ENCODE results near the gene VSIG8.

Gene VSIG8

GRCh38 chr1:159848326-159848725 is 14.1 kb downstream of the VSIG8 start:
- H3K27ac ChIP-seq (ENCODE audit: low read length), result no peak overlapping the region
- no peaks in the 10 kb centered on the region for H3K79me2 ChIP-seq (ENCODE audit: low read length)

GRCh38 chr1:159847231-159847630 is 15.2 kb downstream of the VSIG8 start:
- DNase-seq, result no peak
- no peak overlapping the region for H3K27ac ChIP-seq (ENCODE audit: low read length)
- H3K4me1 ChIP-seq (ENCODE audit: low read length), result peaks cover under 1% of the 10 kb centered on the region; the same call in 1 of the 2 replicates
- H3K4me3 ChIP-seq (ENCODE audit: low read length), result no peak overlapping the region
- H3F3A ChIP-seq (ENCODE audit: insufficient read depth, low read length), result no peaks in the 10 kb centered on the region
- H3K9ac ChIP-seq (ENCODE audit: low read length), result no peak overlapping the region
- H3K36me3 ChIP-seq (replicated peaks; ENCODE audit: insufficient read depth, low read length), result no peaks in the 10 kb centered on the region
- H4K20me1 ChIP-seq (ENCODE audit: insufficient read depth, low read length), result no peaks in the 10 kb centered on the region
- H3K9me2 ChIP-seq (replicated peaks; ENCODE audit: insufficient read depth, low read length), result no peaks in the 10 kb centered on the region
- no peaks in the 10 kb centered on the region for H3K79me2 ChIP-seq (ENCODE audit: low read length)
- H3K9me3 ChIP-seq (replicated peaks; ENCODE audit: insufficient read depth, low read length), result no peaks in the 10 kb centered on the region
- no peak overlapping the region for H3K4me2 ChIP-seq (ENCODE audit: low read depth, low read length)
- no peak overlapping the region for H2AFZ ChIP-seq (ENCODE audit: low read length)
- no peaks in the 10 kb centered on the region for H3K27me3 ChIP-seq (replicated peaks; ENCODE audit: insufficient read depth, low read length)
- no peak for TF ChIP-seq EZH2phosphoT487 (IDR thresholded peaks at IDR 0.05; ENCODE audit: low read length)
- no peak for TF ChIP-seq CTCF (IDR thresholded peaks at IDR 0.05; ENCODE audit: low read length)
- no peak for TF ChIP-seq EZH2 (optimal IDR thresholded peaks at IDR 0.05; ENCODE audit: low read depth, low read length)

More at GRCh38 chr1:159848326-159848725, 14.1 kb downstream of the VSIG8 start:
- H3F3A ChIP-seq (ENCODE audit: insufficient read depth, low read length), result no peaks in the 10 kb centered on the region
- no peak overlapping the region for H3K9ac ChIP-seq (ENCODE audit: low read length)
- H3K4me2 ChIP-seq (ENCODE audit: low read depth, low read length), result no peak overlapping the region
- H4K20me1 ChIP-seq (ENCODE audit: insufficient read depth, low read length), result no peaks in the 10 kb centered on the region
- no peak for DNase-seq
- no peak overlapping the region for H2AFZ ChIP-seq (ENCODE audit: low read length)
- no peak for TF ChIP-seq EZH2phosphoT487 (IDR thresholded peaks at IDR 0.05; ENCODE audit: low read length)
- no peak for TF ChIP-seq CTCF (IDR thresholded peaks at IDR 0.05; ENCODE audit: low read length)
- TF ChIP-seq EZH2 (optimal IDR thresholded peaks at IDR 0.05; ENCODE audit: low read depth, low read length), result no peak
- H3K4me3 ChIP-seq (ENCODE audit: low read length), result no peak overlapping the region
- no peaks in the 10 kb centered on the region for H3K27me3 ChIP-seq (replicated peaks; ENCODE audit: insufficient read depth, low read length)
- peaks cover 4% of the 10 kb centered on the region; the same call in 1 of the 2 replicates for H3K4me1 ChIP-seq (ENCODE audit: low read length)
- no peaks in the 10 kb centered on the region for H3K9me3 ChIP-seq (replicated peaks; ENCODE audit: insufficient read depth, low read length)
- H3K9me2 ChIP-seq (replicated peaks; ENCODE audit: insufficient read depth, low read length), result no peaks in the 10 kb centered on the region
- H3K36me3 ChIP-seq (replicated peaks; ENCODE audit: insufficient read depth, low read length), result no peaks in the 10 kb centered on the region

GRCh38 chr1:159845751-159846629 is 16.5 kb downstream of the VSIG8 start:
- Histone ChIP-seq H3K9me2 (replicated peaks; ENCODE audit: insufficient read depth, low read length) (no peaks in the 10 kb centered on the region), H2AFZ (ENCODE audit: low read length) (no peak overlapping the region), H3K27me3 (replicated peaks; ENCODE audit: insufficient read depth, low read length) (no peaks in the 10 kb centered on the region), H3K4me3 (ENCODE audit: low read length) (no peak overlapping the region), H3K36me3 (replicated peaks; ENCODE audit: insufficient read depth, low read length) (no peaks in the 10 kb centered on the region), H3K9me3 (replicated peaks; ENCODE audit: insufficient read depth, low read length) (no peaks in the 10 kb centered on the region), H3F3A (ENCODE audit: insufficient read depth, low read length) (no peaks in the 10 kb centered on the region), H3K4me1 (ENCODE audit: low read length) (no peaks in the 10 kb centered on the region), H3K27ac (ENCODE audit: low read length) (no peak overlapping the region), H4K20me1 (ENCODE audit: insufficient read depth, low read length) (no peaks in the 10 kb centered on the region), H3K79me2 (ENCODE audit: low read length) (no peaks in the 10 kb centered on the region), H3K4me2 (ENCODE audit: low read depth, low read length) (no peak overlapping the region), H3K9ac (ENCODE audit: low read length) (no peak overlapping the region)
- TF ChIP-seq EZH2phosphoT487 (IDR thresholded peaks at IDR 0.05; ENCODE audit: low read length), result no peak
- TF ChIP-seq EZH2 (optimal IDR thresholded peaks at IDR 0.05; ENCODE audit: low read depth, low read length), result no peak
- no peak for TF ChIP-seq CTCF (IDR thresholded peaks at IDR 0.05; ENCODE audit: low read length)
- DNase-seq, result no peak

Measured in MM.1S (cell line).